ENCODE results near the gene SEMA4D. TPM values are rescaled to one million over a fixed set of nuclear protein-coding genes. Genes with fewer than 3 reads are reported as not detected.

The SEMA4D gene
- total RNA-seq, 1 donor from 2014 or later: 79.7 TPM

DNA sequence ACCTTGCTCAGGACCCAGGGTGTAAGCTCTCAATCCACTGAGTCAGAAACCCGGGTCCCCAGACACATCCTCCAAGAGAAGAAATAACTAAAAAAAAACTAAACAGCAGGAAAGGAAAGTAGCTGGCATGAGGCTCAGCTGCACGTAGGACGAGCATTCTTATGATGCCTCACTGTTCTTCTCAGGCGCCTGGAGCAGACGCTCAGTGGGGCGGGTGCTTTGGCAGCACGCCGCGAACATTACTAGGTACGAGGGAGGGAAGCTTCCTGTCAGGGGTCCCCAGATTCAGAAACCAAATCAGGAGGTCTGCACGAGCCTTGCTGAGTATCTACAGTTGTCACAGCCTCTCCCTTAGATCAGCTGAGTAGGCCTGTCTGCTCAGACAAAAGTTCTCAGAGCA is 93.8 kb downstream of the SEMA4D start:
- CTCF ChIA-PET: no interaction called here
- ATAC-seq (ENCODE audit: low read depth) (no peak), DNase-seq (no peak)
- H3K27ac Mint-ChIP-seq: peak overlapping the region; percentile 88
- H3K4me3 Mint-ChIP-seq: peak overlapping the region; percentile 55
- TF ChIP-seq CTCF (IDR thresholded peaks at IDR 0.05): no peak
- H3K27me3 Mint-ChIP-seq: no peaks in the 10 kb centered on the region
- intact Hi-C loops (cut with micrococcal nuclease): loop anchor here (10.0 kb wide), 1 partner anchor 1401 kb away; the partner anchor contains the start of gene SYK
- peaks cover 5% of the 10 kb centered on the region for H3K9me3 Mint-ChIP-seq
- H3K36me3 Mint-ChIP-seq (ENCODE audit: low read depth): peaks cover 43% of the 10 kb centered on the region
- H3K4me1 Mint-ChIP-seq: peaks cover 94% of the 10 kb centered on the region
- POLR2A ChIA-PET: interaction anchor here (1.0 to 1.1 kb wide), 2 partner anchors 80 to 595 kb away, joined by 3 read pairs; no protein-coding TSS in a partner anchor

GRCh38 chr9:89402695-89403427 is 95.1 kb downstream of the SEMA4D start:
- H3K4me1 Mint-ChIP-seq: peaks cover 84% of the 10 kb centered on the region
- H3K36me3 Mint-ChIP-seq (ENCODE audit: low read depth): peaks cover 54% of the 10 kb centered on the region
- POLR2A ChIA-PET: interaction anchor here (0.8 to 2.2 kb wide), 4 partner anchors 16 to 597 kb away, joined by 3 to 10 read pairs (median 4); no protein-coding TSS in a partner anchor
- H3K9me3 Mint-ChIP-seq: peaks cover 5% of the 10 kb centered on the region
- H3K27me3 Mint-ChIP-seq: no peaks in the 10 kb centered on the region
- DNase-seq (no peak), ATAC-seq (ENCODE audit: low read depth) (no peak)
- CTCF ChIA-PET: interaction anchor here (1.1 to 2.2 kb wide), 3 partner anchors 8 to 146 kb away, joined by 3 to 13 read pairs (median 6); no protein-coding TSS in a partner anchor
- H3K4me3 Mint-ChIP-seq: no peak overlapping the region
- intact Hi-C loops (cut with micrococcal nuclease): loop anchor here (10.0 kb wide), 1 partner anchor 1402 kb away; the partner anchor contains the start of gene SYK
- no peak for TF ChIP-seq CTCF (IDR thresholded peaks at IDR 0.05)
- no peak overlapping the region for H3K27ac Mint-ChIP-seq

- no peak for TF ChIP-seq CTCF (IDR thresholded peaks at IDR 0.05)
- Mint-ChIP-seq H3K4me1 (peaks cover 62% of the 10 kb centered on the region), H3K9me3 (no peaks in the 10 kb centered on the region), H3K27ac (peak overlapping the region; percentile 90), H3K36me3 (ENCODE audit: low read depth) (peaks cover 71% of the 10 kb centered on the region), H3K4me3 (peak overlapping the region; percentile 68), H3K27me3 (no peaks in the 10 kb centered on the region)
- DNase-seq (peak; percentile 35), ATAC-seq (ENCODE audit: low read depth) (peak; percentile 83)
- ChIA-PET POLR2A (interaction anchor here (0.6 to 2.2 kb wide), 7 partner anchors 9 to 98 kb away, joined by 3 to 10 read pairs (median 5); no protein-coding TSS in a partner anchor), CTCF (interaction anchor here (1.3 to 2.2 kb wide), 4 partner anchors 10 to 148 kb away, joined by 3 to 13 read pairs (median 5); no protein-coding TSS in a partner anchor)
- intact Hi-C loops (cut with micrococcal nuclease): loop anchor here (1.0 to 10.0 kb wide), 10 partner anchors 9 to 1404 kb away; partner anchors contain the start of genes CKS2, SECISBP2 and SYK
These were observed 97.4 kb downstream of the SEMA4D start for GRCh38 chr9:89400403-89401116.

GRCh38 chr9:89398621-89399020 is 99.3 kb downstream of the SEMA4D start:
- Mint-ChIP-seq H3K9me3 (no peaks in the 10 kb centered on the region), H3K4me3 (no peak overlapping the region), H3K27me3 (no peaks in the 10 kb centered on the region), H3K4me1 (peaks cover 43% of the 10 kb centered on the region), H3K27ac (peak overlapping the region; percentile 90), H3K36me3 (ENCODE audit: low read depth) (peaks cover 83% of the 10 kb centered on the region)
- CTCF ChIA-PET: interaction anchor here (2.3 kb wide), 1 partner anchor 150 kb away, joined by 11 read pairs; no protein-coding TSS in a partner anchor
- intact Hi-C loops (cut with micrococcal nuclease): no loop called here
- TF ChIP-seq CTCF (IDR thresholded peaks at IDR 0.05): no peak
- POLR2A ChIA-PET: interaction anchor here (0.6 kb wide), 1 partner anchor 72 kb away, joined by 5 read pairs; no protein-coding TSS in a partner anchor
- DNase-seq: no peak
- no peak for ATAC-seq (ENCODE audit: low read depth)

Data from activated B cell treated with CpG ODN at 0.5 μM for 24 hours (primary cell).